Glutamatergic neuron (in vitro differentiated cells): ENCODE data around the gene SET. TPM values are rescaled to one million over a fixed set of nuclear protein-coding genes. Genes with fewer than 3 reads are reported as not detected.
"Not testable (repeated sequence)": the region's sequence is repeated elsewhere in the genome, so short reads cannot be mapped to it uniquely, and the experiment has no call there.

Experiments used
- DNase-seq: peaks from one replicate; pipeline ENCODE4 v3.0.0; 2022
- H3K27ac Mint-ChIP-seq: one replicate; pipeline ENCODE4 v1.8.0; 2020; ENCODE audit warnings: mild to moderate bottlenecking, mixed read lengths, inconsistent platforms; ENCODE audit not compliant: unreplicated experiment
- H3K27me3 Mint-ChIP-seq: one replicate; pipeline ENCODE4 v1.8.0; 2020; ENCODE audit warnings: mild to moderate bottlenecking, moderate library complexity, mixed read lengths, inconsistent platforms; ENCODE audit not compliant: unreplicated experiment
- H3K36me3 Mint-ChIP-seq: one replicate; pipeline ENCODE4 v1.8.0; 2020; ENCODE audit warnings: mild to moderate bottlenecking, mixed read lengths, inconsistent platforms; ENCODE audit not compliant: unreplicated experiment
- H3K4me1 Mint-ChIP-seq: one replicate; pipeline ENCODE4 v1.8.0; 2020; ENCODE audit warnings: mild to moderate bottlenecking, low read depth, mixed read lengths, inconsistent platforms; ENCODE audit not compliant: unreplicated experiment
- H3K4me3 Mint-ChIP-seq: one replicate; pipeline ENCODE4 v1.8.0; 2020; ENCODE audit warnings: mild to moderate bottlenecking, mixed read lengths, inconsistent platforms; ENCODE audit not compliant: unreplicated experiment
- H3K9me3 Mint-ChIP-seq: one replicate; pipeline ENCODE4 v1.8.0; 2020; ENCODE audit warnings: mild to moderate bottlenecking, moderate library complexity, mixed read lengths, inconsistent platforms; ENCODE audit not compliant: unreplicated experiment
- CTCF ChIP-seq: fragments of 200-600 bp; sonication (generic); IDR thresholded peaks from one replicate; pipeline ENCODE4 v1.5.0; 2021; ENCODE audit not compliant: partially characterized antibody, unreplicated experiment
- long read RNA-seq: library from polyadenylated mRNA; unstranded; transcript quantifications from one replicate; pipeline ENCODE4 v2.0.0, GENCODE V29; 2020; ENCODE audit not compliant: unreplicated experiment
- total RNA-seq: library from RNA; stranded (reverse); fragmentation: NEBNext Ultra II Directional; extraction: Animal tissue kit (Norgen Biotek cat#: 25700); gene quantifications from one replicate; pipeline ENCODE4 v1.2.1, GENCODE V29; 2021; ENCODE audit not compliant: unreplicated experiment

The SET gene
- 387 TPM for total RNA-seq
- long read RNA-seq, partial matches to known transcripts: 159 of 170 reads
- long read RNA-seq, other reads (novel, unspliced or antisense): 3 of 170 reads

- H3K4me1 Mint-ChIP-seq: peaks cover 18% of the 10 kb centered on the region
- H3K27ac Mint-ChIP-seq: peak within 1 kb of the TSS; percentile 78
- H3K9me3 Mint-ChIP-seq: peaks cover 14% of the 10 kb centered on the region
- peak; percentile 97 for DNase-seq
- TF ChIP-seq CTCF: no peak
- H3K27me3 Mint-ChIP-seq: peaks cover 14% of the 10 kb centered on the region
- peaks cover 9% of the 10 kb centered on the region for H3K36me3 Mint-ChIP-seq
- peak within 1 kb of the TSS; percentile 84 for H3K4me3 Mint-ChIP-seq
Measured at GRCh38 chr9:128688501-128689292, at the start of gene SET. Gene SET (plus strand): TSS chr9:128689222. CDS start chr9:128689583, 361 bp downstream.

- no peak overlapping the region for H3K27ac Mint-ChIP-seq
- H3K9me3 Mint-ChIP-seq: peaks cover 4% of the 10 kb centered on the region
- H3K4me3 Mint-ChIP-seq: no peak overlapping the region
- no peaks in the 10 kb centered on the region for H3K4me1 Mint-ChIP-seq
- H3K27me3 Mint-ChIP-seq: no peaks in the 10 kb centered on the region
- H3K36me3 Mint-ChIP-seq: no peaks in the 10 kb centered on the region
- DNase-seq: no peak
- TF ChIP-seq CTCF: no peak
Measured at GRCh38 chr9:128640603-128641002, 48.4 kb upstream of the SET start.

- Mint-ChIP-seq H3K9me3 (peaks cover 4% of the 10 kb centered on the region), H3K36me3 (no peaks in the 10 kb centered on the region), H3K4me3 (peak overlapping the region; percentile 20), H3K4me1 (no peaks in the 10 kb centered on the region), H3K27ac (no peak overlapping the region), H3K27me3 (no peaks in the 10 kb centered on the region)
- DNase-seq: no peak
- no peak for TF ChIP-seq CTCF
Measured at GRCh38 chr9:128642675-128643245, 46.3 kb upstream of the SET start.

- no peak for DNase-seq
- no peaks in the 10 kb centered on the region for H3K4me1 Mint-ChIP-seq
- H3K27ac Mint-ChIP-seq: no peak overlapping the region
- peaks cover 2% of the 10 kb centered on the region for H3K27me3 Mint-ChIP-seq
- TF ChIP-seq CTCF: no peak
- H3K36me3 Mint-ChIP-seq: no peaks in the 10 kb centered on the region
- H3K9me3 Mint-ChIP-seq: peaks cover 4% of the 10 kb centered on the region
- no peak overlapping the region for H3K4me3 Mint-ChIP-seq
Measured at GRCh38 chr9:128643519-128644300, 45.3 kb upstream of the SET start.

- not testable (repeated sequence) for H3K36me3 Mint-ChIP-seq, H3K4me3 Mint-ChIP-seq, H3K9me3 Mint-ChIP-seq, H3K27ac Mint-ChIP-seq, H3K4me1 Mint-ChIP-seq, H3K27me3 Mint-ChIP-seq
- DNase-seq: peak; percentile 46
Measured at GRCh38 chr9:128648206-128648605, 40.8 kb upstream of the SET start.
